Neural progenitor cell (in vitro differentiated cells): Measurements from ENCODE around the gene TPH1. TPM values are rescaled to one million over a fixed set of nuclear protein-coding genes. Genes with fewer than 3 reads are reported as not detected.

Experiments
- DNase-seq: peaks from one replicate; pipeline ENCODE4 v3.0.0-alpha.2; 2016; ENCODE audit warnings: low spot score
- H2AFZ ChIP-seq: fragments of 200-600 bp; sonication (generic); replicated peaks from 2 replicates; pipeline ENCODE4 v1.6.1; 2016; ENCODE audit warnings: antibody characterized with exemption
- H3F3A ChIP-seq: fragments of 200-600 bp; sonication (generic); 2 replicates; pipeline ENCODE4 v1.6.1; 2016; ENCODE audit warnings: antibody characterized with exemption, low read depth
- H3K27ac ChIP-seq: fragments of 200-600 bp; sonication (generic); 2 replicates; pipeline ENCODE4 v1.5.1; 2016; ENCODE audit warnings: mild to moderate bottlenecking
- H3K27me3 ChIP-seq: fragments of 200-600 bp; sonication (generic); 2 replicates; pipeline ENCODE4 v1.6.1; 2016; ENCODE audit warnings: mild to moderate bottlenecking, moderate library complexity
- H3K36me3 ChIP-seq: fragments of 200-600 bp; sonication (generic); 2 replicates; pipeline ENCODE4 v1.5.1; 2016
- H3K4me1 ChIP-seq: fragments of 200-600 bp; sonication (generic); 2 replicates; pipeline ENCODE4 v1.6.1; 2016; ENCODE audit warnings: mixed run types
- H3K4me2 ChIP-seq: fragments of 200-600 bp; sonication (generic); 2 replicates; pipeline ENCODE4 v1.6.1; 2016
- H3K4me3 ChIP-seq: fragments of 200-600 bp; sonication (generic); 2 replicates; pipeline ENCODE4 v1.5.1; 2016
- H3K79me2 ChIP-seq: fragments of 200-600 bp; sonication (generic); 2 replicates; pipeline ENCODE4 v1.6.1; 2016; ENCODE audit warnings: low read depth
- H3K9ac ChIP-seq: fragments of 200-600 bp; sonication (generic); 2 replicates; pipeline ENCODE4 v1.6.1; 2016
- H3K9me3 ChIP-seq: fragments of 200-600 bp; sonication (generic); 2 replicates; pipeline ENCODE4 v1.5.1; 2016; ENCODE audit warnings: low read depth
- H4K20me1 ChIP-seq: fragments of 200-600 bp; sonication (generic); 2 replicates; pipeline ENCODE4 v1.6.1; 2016; ENCODE audit warnings: low read depth
- H3K27ac Mint-ChIP-seq: 3 replicates; pipeline ENCODE4 v1.8.0; 2021; ENCODE audit warnings: mixed read lengths
- H3K27me3 Mint-ChIP-seq: 2 replicates; pipeline ENCODE4 v1.8.0; 2022; ENCODE audit warnings: low read depth, mild to moderate bottlenecking, inconsistent platforms, moderate library complexity, mixed read lengths; ENCODE audit not compliant: insufficient read depth
- H3K36me3 Mint-ChIP-seq: 3 replicates; pipeline ENCODE4 v1.8.0; 2021; ENCODE audit warnings: mixed read lengths
- H3K4me1 Mint-ChIP-seq: 3 replicates; pipeline ENCODE4 v1.8.0; 2021; ENCODE audit warnings: mixed read lengths
- H3K4me3 Mint-ChIP-seq: 3 replicates; pipeline ENCODE4 v1.8.0; 2021; ENCODE audit warnings: mild to moderate bottlenecking, moderate library complexity, mixed read lengths
- H3K9me3 Mint-ChIP-seq: 3 replicates; pipeline ENCODE4 v1.8.0; 2020; ENCODE audit warnings: mixed read lengths
- EZH2 ChIP-seq: fragments of 200-600 bp; sonication (generic); IDR thresholded peaks from 2 replicates; pipeline ENCODE4 v1.6.1; 2017; ENCODE audit warnings: antibody characterized with exemption, mild to moderate bottlenecking, moderate library complexity
- EZH2phosphoT487 ChIP-seq: fragments of 200-600 bp; sonication (generic); IDR thresholded peaks from 2 replicates; pipeline ENCODE4 v1.6.1; 2017; ENCODE audit warnings: antibody characterized with exemption
- total RNA-seq: library from RNA; depleted of rRNA; stranded (reverse); fragments of >200 nt; gene quantifications from 2 replicates; pipeline ENCODE4 v1.2.3, GENCODE V29; 2015; ENCODE audit warnings: low replicate concordance
- TF ChIP-seq, protein P1 (sequence below): fragments of 200-600 bp; sonication (generic); IDR thresholded peaks from 2 replicates; pipeline ENCODE4 v1.5.1; 2017; ENCODE audit warnings: antibody characterized with exemption, mild to moderate bottlenecking

The TPH1 gene
- total RNA-seq, 1 donor from 2014 or later: 0.24 TPM

DNA sequence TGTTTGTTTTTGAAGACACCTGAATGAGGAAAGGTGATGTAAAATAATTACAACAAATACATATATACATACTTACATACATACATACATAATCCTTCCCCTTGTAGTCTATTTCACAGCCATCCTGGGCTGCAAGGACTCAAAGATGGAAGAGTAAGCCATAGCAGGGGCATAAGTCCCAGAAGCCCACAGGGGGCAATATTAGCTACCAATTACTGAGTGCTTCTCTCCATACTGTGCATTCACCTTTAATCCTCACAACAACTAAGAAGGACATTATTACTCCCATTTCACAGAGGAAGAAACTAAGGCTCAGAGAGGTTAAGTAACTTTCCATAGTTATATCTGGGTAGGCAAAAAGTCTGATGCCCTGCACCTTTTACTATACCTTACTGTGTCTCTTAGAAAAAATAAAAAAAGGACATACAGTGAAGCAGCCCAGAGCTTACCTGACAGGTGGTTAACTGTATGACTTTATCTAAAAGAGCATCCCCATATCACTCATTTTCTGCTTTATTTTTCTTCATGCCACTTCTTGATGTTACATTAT, 35.9 kb downstream of the TPH1 start:
- Histone ChIP-seq H3F3A (peaks cover 23% of the 10 kb centered on the region), H3K27me3 (peaks cover 20% of the 10 kb centered on the region), H2AFZ (no peak overlapping the region), H3K9me3 (no peaks in the 10 kb centered on the region), H3K4me2 (no peak overlapping the region), H4K20me1 (peaks cover 10% of the 10 kb centered on the region), H3K4me1 (peaks cover 16% of the 10 kb centered on the region), H3K79me2 (peaks cover 19% of the 10 kb centered on the region), H3K4me3 (no peak overlapping the region), H3K27ac (no peak overlapping the region), H3K9ac (no peak overlapping the region), H3K36me3 (no peaks in the 10 kb centered on the region)
- Mint-ChIP-seq H3K27me3 (peaks cover 11% of the 10 kb centered on the region), H3K9me3 (no peaks in the 10 kb centered on the region), H3K27ac (no peak overlapping the region), H3K4me3 (no peak overlapping the region), H3K36me3 (peaks cover 2% of the 10 kb centered on the region), H3K4me1 (peaks cover 20% of the 10 kb centered on the region)
- TF ChIP-seq, protein P1, sequence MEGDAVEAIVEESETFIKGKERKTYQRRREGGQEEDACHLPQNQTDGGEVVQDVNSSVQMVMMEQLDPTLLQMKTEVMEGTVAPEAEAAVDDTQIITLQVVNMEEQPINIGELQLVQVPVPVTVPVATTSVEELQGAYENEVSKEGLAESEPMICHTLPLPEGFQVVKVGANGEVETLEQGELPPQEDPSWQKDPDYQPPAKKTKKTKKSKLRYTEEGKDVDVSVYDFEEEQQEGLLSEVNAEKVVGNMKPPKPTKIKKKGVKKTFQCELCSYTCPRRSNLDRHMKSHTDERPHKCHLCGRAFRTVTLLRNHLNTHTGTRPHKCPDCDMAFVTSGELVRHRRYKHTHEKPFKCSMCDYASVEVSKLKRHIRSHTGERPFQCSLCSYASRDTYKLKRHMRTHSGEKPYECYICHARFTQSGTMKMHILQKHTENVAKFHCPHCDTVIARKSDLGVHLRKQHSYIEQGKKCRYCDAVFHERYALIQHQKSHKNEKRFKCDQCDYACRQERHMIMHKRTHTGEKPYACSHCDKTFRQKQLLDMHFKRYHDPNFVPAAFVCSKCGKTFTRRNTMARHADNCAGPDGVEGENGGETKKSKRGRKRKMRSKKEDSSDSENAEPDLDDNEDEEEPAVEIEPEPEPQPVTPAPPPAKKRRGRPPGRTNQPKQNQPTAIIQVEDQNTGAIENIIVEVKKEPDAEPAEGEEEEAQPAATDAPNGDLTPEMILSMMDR: no peak
- TF ChIP-seq EZH2: no peak
- TF ChIP-seq EZH2phosphoT487: no peak
- DNase-seq: no peak

DNA sequence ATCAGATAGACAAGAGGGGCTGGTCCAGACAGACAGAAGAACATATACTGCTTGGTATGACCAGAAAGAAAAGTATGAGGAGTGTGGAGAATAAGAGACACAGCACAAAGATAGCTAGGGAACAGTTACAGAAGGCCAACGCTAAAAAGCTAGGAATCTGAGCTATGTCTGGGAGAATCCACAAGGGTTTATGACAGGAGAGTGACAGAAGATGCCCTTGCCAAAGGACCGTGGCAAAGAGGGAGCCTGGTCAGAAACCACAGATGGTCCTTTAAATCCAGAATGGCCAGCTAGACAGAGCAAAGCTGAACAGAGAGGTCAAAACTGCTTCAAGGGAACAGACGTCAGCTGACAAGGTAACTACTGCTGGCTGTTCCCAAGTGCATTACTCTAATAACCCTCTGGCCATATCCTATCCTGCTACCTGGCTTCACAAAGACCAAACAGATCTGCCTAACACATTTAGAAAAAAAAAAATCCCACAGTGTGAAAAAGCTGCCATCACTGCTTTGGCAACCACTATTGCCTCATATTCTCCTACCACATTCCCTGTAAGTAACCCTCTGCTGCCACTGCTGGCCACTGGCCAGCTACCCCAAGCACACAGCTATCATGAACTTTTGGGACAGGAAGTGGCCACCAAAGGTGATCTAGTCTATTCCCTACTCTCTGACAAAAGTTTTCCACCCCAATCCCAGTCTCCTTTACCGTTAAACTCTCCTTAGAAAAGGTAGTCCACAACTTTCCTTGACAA, 40.5 kb downstream of the TPH1 start:
- H3K4me3 Mint-ChIP-seq: no peak overlapping the region
- no peak overlapping the region for H3K27ac Mint-ChIP-seq

DNA sequence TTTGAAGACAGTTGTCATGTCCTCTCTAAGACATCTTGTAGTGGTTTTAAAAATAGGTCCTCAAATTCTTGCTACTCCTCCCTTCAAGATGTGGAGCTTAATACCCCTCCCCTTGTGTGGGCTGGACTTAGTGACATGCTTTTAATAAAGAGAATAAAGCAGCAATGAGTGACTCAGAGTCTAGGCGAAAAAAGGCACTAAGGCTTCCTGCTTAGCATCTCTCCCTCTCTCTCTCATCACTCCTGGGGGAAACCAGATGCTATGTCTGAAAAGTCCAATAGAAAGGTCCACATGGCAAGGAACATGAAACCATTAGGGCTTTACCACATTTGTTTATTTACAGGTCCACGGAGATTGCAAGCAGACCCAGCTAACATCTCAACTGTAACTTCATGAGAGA, 44.9 kb downstream of the TPH1 start:
- no peaks in the 10 kb centered on the region for H3K27me3 Mint-ChIP-seq

More for the DNA sequence above, 40.5 kb downstream of the TPH1 start:
- Histone ChIP-seq H3K27ac (no peak overlapping the region), H2AFZ (no peak overlapping the region), H4K20me1 (no peaks in the 10 kb centered on the region), H3K9ac (no peak overlapping the region), H3K4me2 (no peak overlapping the region), H3K79me2 (peaks cover 3% of the 10 kb centered on the region), H3K9me3 (no peaks in the 10 kb centered on the region), H3K36me3 (no peaks in the 10 kb centered on the region), H3K4me3 (no peak overlapping the region), H3K4me1 (no peaks in the 10 kb centered on the region), H3F3A (no peaks in the 10 kb centered on the region), H3K27me3 (no peaks in the 10 kb centered on the region)
- no peaks in the 10 kb centered on the region for H3K9me3 Mint-ChIP-seq
- H3K4me1 Mint-ChIP-seq: peaks cover 12% of the 10 kb centered on the region
- H3K36me3 Mint-ChIP-seq: peaks cover 9% of the 10 kb centered on the region
- no peaks in the 10 kb centered on the region for H3K27me3 Mint-ChIP-seq
- no peak for DNase-seq
- TF ChIP-seq EZH2phosphoT487 (no peak), EZH2 (no peak)
- TF ChIP-seq, protein P1: no peak

More for the DNA sequence above, 44.9 kb downstream of the TPH1 start:
- Histone ChIP-seq H2AFZ (no peak overlapping the region), H4K20me1 (no peaks in the 10 kb centered on the region), H3K4me3 (no peak overlapping the region), H3K27me3 (no peaks in the 10 kb centered on the region), H3K79me2 (no peaks in the 10 kb centered on the region), H3K4me2 (no peak overlapping the region), H3F3A (no peaks in the 10 kb centered on the region), H3K9me3 (no peaks in the 10 kb centered on the region), H3K27ac (no peak overlapping the region), H3K4me1 (no peaks in the 10 kb centered on the region), H3K9ac (no peak overlapping the region), H3K36me3 (no peaks in the 10 kb centered on the region)
- no peak overlapping the region for H3K4me3 Mint-ChIP-seq
- peaks cover 9% of the 10 kb centered on the region for H3K4me1 Mint-ChIP-seq
- H3K36me3 Mint-ChIP-seq: peaks cover 21% of the 10 kb centered on the region
- no peak for DNase-seq
- no peaks in the 10 kb centered on the region for H3K9me3 Mint-ChIP-seq
- TF ChIP-seq EZH2phosphoT487 (no peak), EZH2 (no peak)
- TF ChIP-seq, protein P1: no peak
- H3K27ac Mint-ChIP-seq: no peak overlapping the region
